Adrenal gland (tissue), 12 donors: ENCODE measurements around the gene MTG2. TPM values are rescaled to one million over a fixed set of nuclear protein-coding genes. Genes with fewer than 3 reads are reported as not detected.

Experiments used
- DNase-seq, 7 donors: peaks; one replicate each; pipeline ENCODE4 v3.0.0-alpha.2; 2019 to 2020
- H3K27ac ChIP-seq, 5 donors: fragments of 200-600 bp; sonication (generic) in 4 of 5; 1 replicate in 3 of 5; 2 replicates in 2 of 5; pipeline versions ENCODE4 v1.5.1 to v1.8.0; 2016 to 2020; ENCODE audit warnings: mild to moderate bottlenecking in 1 of 5
- H3K27me3 ChIP-seq: fragments of 200-600 bp; 2 replicates; pipeline ENCODE4 v1.8.0; 2021
- H3K36me3 ChIP-seq, 2 donors: fragments of 200-600 bp; replicated peaks in 1 of 2; 1 replicate in 1 of 2; 2 replicates in 1 of 2; pipeline versions ENCODE4 v1.5.1 to v1.8.0; 2018 to 2022
- H3K4me1 ChIP-seq, 2 donors: fragments of 200-600 bp; replicated peaks in 1 of 2; 1 replicate in 1 of 2; 2 replicates in 1 of 2; pipeline versions ENCODE4 v1.5.1 to v1.8.0; 2018 to 2021
- H3K4me3 ChIP-seq, 4 donors: fragments of 200-600 bp; sonication (generic) in 3 of 4; one replicate each; pipeline ENCODE4 v1.5.1; 2016 to 2018
- H3K9me3 ChIP-seq, 3 donors: fragments of 200-600 bp; sonication (generic) in 1 of 3; replicated peaks in 1 of 3; 1 replicate in 2 of 3; 2 replicates in 1 of 3; pipeline versions ENCODE4 v1.5.1 to v1.8.0; 2016 to 2021
- CTCF ChIP-seq, 6 experiments: fragments of 450-650 bp in 4 of 6; fragments of 200-600 bp in 2 of 6; sonication (generic) in 1 of 6; IDR thresholded peaks; 1 replicate in 5 of 6; 2 replicates in 1 of 6; pipeline versions ENCODE4 v1.5.1 to v1.8.0; 2016 to 2021; ENCODE audit warnings: antibody characterized with exemption in 6 of 6, mild to moderate bottlenecking in 2 of 6, moderate library complexity in 1 of 6
- POLR2A ChIP-seq, 2 donors: fragments of 450-650 bp; IDR thresholded peaks; one replicate each; pipeline ENCODE4 v1.6.1; 2017; ENCODE audit warnings: antibody characterized with exemption in 2 of 2, mild to moderate bottlenecking in 2 of 2, moderate library complexity in 1 of 2
- WGBS, 4 donors: extraction: QIAGEN DNeasy Blood & Tissue Kit in 2 of 4; methylation state at CpG; one replicate each; pipeline versions ENCODE4 v1.1.5 to v1.1.7; 2013 to 2017; 5-methylcytosine and 5-hydroxymethylcytosine counted together
- intact Hi-C, 2 donors: fragments of 100-400 bp; cut with DNase I; formaldehyde crosslinking; loops; one replicate each; pipeline versions ENCODE4 v1.14.1 to v1.15.0; 2022 to 2023
- polyA plus RNA-seq, 3 donors: library from polyadenylated mRNA; stranded (reverse); fragments of 200-250 nt in 2 of 3; fragments of 350-450 nt in 1 of 3; fragmentation: Illumina TruSeq in 1 of 3; extraction: RNeasy Lipid Tissue Mini Kit (QIAGEN cat#74804) in 1 of 3; gene quantifications; one replicate each; pipeline ENCODE4 v1.2.3, GENCODE V29; 2013 to 2014
- total RNA-seq, 9 donors: library from RNA; depleted of rRNA in 4 of 9; stranded (reverse); fragments of >200 nt in 4 of 9; fragments of 120-200 nt in 1 of 9; fragmentation: NEBNext Ultra II Directional in 1 of 9; extraction: Animal tissue kit (Norgen Biotek cat#: 25700) in 1 of 9; gene quantifications; one replicate each; pipeline versions ENCODE4 v1.1.0 to v1.2.4, GENCODE V29; 2013 to 2023
- donor health status: healthy with polysubstance abuse.
- donor health status: Bipolar disorder and iron deficiency.
- donor health status: DM: yes; HTN: yes; CAD: no.
- donor health status: DM: no; HTN: no; CAD: no.
- donor health status: DM: no; HTN: no; CAD: no.
- donor health status: DM: yes; HTN: yes; CAD: no.

The MTG2 gene
- total and polyA plus RNA-seq, 12 donors, result 11.5 to 90.4 (median 47.2) TPM

GRCh38 chr20:62226707-62227590, 44.1 kb downstream of the MTG2 start:
- Histone ChIP-seq H3K9me3 (no peaks in the 10 kb centered on the region), H3K27ac (no peak overlapping the region), H3K4me1 (no peaks in the 10 kb centered on the region), H3K27me3 (peaks cover 9% of the 10 kb centered on the region), H3K36me3 (no peaks in the 10 kb centered on the region), H3K4me3 (no peak overlapping the region)
- 75 to 80% (median 77%) methylated on average over 17 to 24 of the region's 24 CpGs for WGBS, 4 donors
- TF ChIP-seq CTCF (IDR thresholded peaks at IDR 0.05), result no peak
- no peak for TF ChIP-seq POLR2A (IDR thresholded peaks at IDR 0.05)
- DNase-seq, result no peak
- intact Hi-C loops, result no loop called here

GRCh38 chr20:62227591-62227976, 44.8 kb downstream of the MTG2 start:
- intact Hi-C loops, result no loop called here
- no peak for DNase-seq
- WGBS, 4 donors, result 60 to 69% (median 62%) methylated on average over 1 to 10 of the region's 10 CpGs
- no peak overlapping the region for H3K4me3 ChIP-seq
- TF ChIP-seq POLR2A (IDR thresholded peaks at IDR 0.05) (no peak), CTCF (IDR thresholded peaks at IDR 0.05) (no peak)
- H3K27ac ChIP-seq, result no peak overlapping the region
- H3K36me3 ChIP-seq, result no peaks in the 10 kb centered on the region
- H3K9me3 ChIP-seq, result no peaks in the 10 kb centered on the region
- H3K27me3 ChIP-seq, result peaks cover 3% of the 10 kb centered on the region
- H3K4me1 ChIP-seq, result no peaks in the 10 kb centered on the region

- whole genome bisulfite sequencing, 4 donors, result 57 to 73% (median 61%) methylated on average over 19 to 37 of the region's 37 CpGs
- H3K9me3 ChIP-seq, result no peaks in the 10 kb centered on the region
- no peak overlapping the region for H3K27ac ChIP-seq
- intact Hi-C loops, result no loop called here
- DNase-seq, result no peak
- H3K36me3 ChIP-seq, result no peaks in the 10 kb centered on the region
- H3K27me3 ChIP-seq, result no peaks in the 10 kb centered on the region
- TF ChIP-seq CTCF (IDR thresholded peaks at IDR 0.05), result no peak
- no peak for TF ChIP-seq POLR2A (IDR thresholded peaks at IDR 0.05)
- no peak overlapping the region for H3K4me3 ChIP-seq
- no peaks in the 10 kb centered on the region for H3K4me1 ChIP-seq
Observed at GRCh38 chr20:62227977-62228958, 45.4 kb downstream of the MTG2 start.

GRCh38 chr20:62228982-62229545, 46.2 kb downstream of the MTG2 start:
- H3K36me3 ChIP-seq, result no peaks in the 10 kb centered on the region
- H3K4me3 ChIP-seq, result no peak overlapping the region
- no peaks in the 10 kb centered on the region for H3K27me3 ChIP-seq
- no peaks in the 10 kb centered on the region for H3K4me1 ChIP-seq
- H3K9me3 ChIP-seq, result no peaks in the 10 kb centered on the region
- H3K27ac ChIP-seq, result no peak overlapping the region
- no peak for DNase-seq
- WGBS, 4 donors, result 76 to 84% (median 80%) methylated on average over 7 of the region's 7 CpGs
- intact Hi-C loops, result no loop called here
- TF ChIP-seq POLR2A (IDR thresholded peaks at IDR 0.05) (no peak), CTCF (IDR thresholded peaks at IDR 0.05) (no peak)
